Activated CD4-positive, alpha-beta T cell treated with anti-CD3 and anti-CD28 coated beads for 36 hours (primary cell): Measurements from ENCODE around the gene INPP5A. TPM values are rescaled to one million over a fixed set of nuclear protein-coding genes. Genes with fewer than 3 reads are reported as not detected.
"Not testable (repeated sequence)": the region's sequence is repeated elsewhere in the genome, so short reads cannot be mapped to it uniquely, and the experiment has no call there.

Experiments
- ATAC-seq: fragments of 200-7000 bp; cut with Tn5 transposase; one replicate; pipeline ENCODE4 v1.10.0; 2021; ENCODE audit warnings: mild to moderate bottlenecking, moderate library complexity
- CTCF ChIA-PET: fragments of 350-600 bp; sonication (Branson Sonifier 250); formaldehyde crosslinking; loops from one replicate; lab custom pipeline; 2021; ENCODE audit warnings: antibody characterized with exemption; lab: Charles Lee
- POLR2A ChIA-PET: fragments of 350-600 bp; sonication (Branson Sonifier 250); formaldehyde crosslinking; loops from one replicate; lab custom pipeline; 2021; ENCODE audit warnings: antibody characterized with exemption, inconsistent platforms; lab: Charles Lee
- DNase-seq: peaks from one replicate; pipeline ENCODE4 v3.0.0-alpha.2; 2020
- H3K27ac Mint-ChIP-seq: one replicate; pipeline ENCODE4 v1.8.0; 2021; ENCODE audit warnings: mixed read lengths
- H3K27me3 Mint-ChIP-seq: one replicate; pipeline ENCODE4 v1.8.0; 2021; ENCODE audit warnings: mixed read lengths
- H3K36me3 Mint-ChIP-seq: one replicate; pipeline ENCODE4 v1.8.0; 2021; ENCODE audit warnings: low read depth, mixed read lengths
- H3K4me1 Mint-ChIP-seq: one replicate; pipeline ENCODE4 v1.8.0; 2021; ENCODE audit warnings: mixed read lengths
- H3K4me3 Mint-ChIP-seq: one replicate; pipeline ENCODE4 v1.8.0; 2021; ENCODE audit warnings: mild to moderate bottlenecking, moderate library complexity, mixed read lengths
- H3K9me3 Mint-ChIP-seq: one replicate; pipeline ENCODE4 v1.8.0; 2021; ENCODE audit warnings: low read depth, mixed read lengths
- intact Hi-C, 2 experiments: fragments of 100-400 bp; cut with DNase I in 1 of 2; cut with micrococcal nuclease in 1 of 2; formaldehyde crosslinking; loops; one replicate each; pipeline versions ENCODE4 v1.14.2 to v1.15.1; 2022 to 2024; cut with DNase I, micrococcal nuclease
- total RNA-seq, 2 experiments: library from RNA; stranded (reverse); gene quantifications; one replicate each; pipeline ENCODE4 v1.2.3, GENCODE V29; 2021

Gene INPP5A
- total RNA-seq, 2 experiments from 2014 or later = 8.1 to 9.3 TPM

DNA sequence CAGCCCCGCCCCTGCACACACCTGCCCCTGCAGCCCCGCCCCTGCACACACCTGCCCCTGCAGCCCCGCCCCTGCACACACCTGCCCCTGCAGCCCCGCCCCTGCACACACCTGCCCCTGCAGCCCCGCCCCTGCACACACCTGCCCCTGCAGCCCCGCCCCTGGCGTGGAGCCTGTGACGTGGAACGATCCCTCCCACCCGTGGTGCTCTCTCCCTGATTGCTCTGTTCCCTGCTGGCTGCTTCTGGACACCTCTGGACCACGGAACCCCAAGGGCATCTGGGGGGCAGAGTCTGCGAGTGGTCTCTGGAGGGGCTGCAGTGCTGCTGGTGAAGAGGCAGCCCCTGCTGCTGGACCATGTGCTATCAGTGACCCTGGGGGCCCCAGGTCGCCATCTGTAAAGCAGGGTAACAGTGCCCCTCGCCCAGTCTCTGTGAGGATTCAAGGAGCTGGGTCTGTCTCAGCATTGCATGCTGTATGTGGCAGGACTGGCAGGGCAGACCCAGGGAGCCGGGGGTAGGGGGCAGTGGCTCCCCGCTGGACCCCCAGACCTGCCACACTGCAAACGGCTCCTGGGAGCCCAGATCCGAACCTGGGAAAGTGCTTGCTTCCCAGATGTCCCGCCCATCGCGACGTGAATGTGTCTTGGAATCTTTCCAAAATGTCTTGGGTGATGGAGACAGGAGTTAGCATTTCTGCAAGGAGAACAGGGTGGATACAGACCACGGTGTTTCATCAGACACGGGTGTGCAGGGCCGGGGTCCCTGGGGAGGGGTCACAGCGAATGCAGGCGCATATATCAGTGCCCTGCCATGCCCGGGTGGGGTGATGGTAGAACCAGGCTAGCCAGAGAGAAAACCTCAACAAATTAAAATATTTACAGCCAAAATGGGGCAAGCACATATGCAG lies 276.2 kb downstream of the INPP5A start:
- Mint-ChIP-seq H3K9me3 (no peaks in the 10 kb centered on the region), H3K4me3 (no peak overlapping the region), H3K27ac (no peak overlapping the region), H3K36me3 (no peaks in the 10 kb centered on the region), H3K4me1 (no peaks in the 10 kb centered on the region), H3K27me3 (peaks cover 20% of the 10 kb centered on the region)
- ATAC-seq (no peak), DNase-seq (no peak)
- ChIA-PET POLR2A (no interaction called here), CTCF (no interaction called here)
- intact Hi-C loops = no loop called here

DNA sequence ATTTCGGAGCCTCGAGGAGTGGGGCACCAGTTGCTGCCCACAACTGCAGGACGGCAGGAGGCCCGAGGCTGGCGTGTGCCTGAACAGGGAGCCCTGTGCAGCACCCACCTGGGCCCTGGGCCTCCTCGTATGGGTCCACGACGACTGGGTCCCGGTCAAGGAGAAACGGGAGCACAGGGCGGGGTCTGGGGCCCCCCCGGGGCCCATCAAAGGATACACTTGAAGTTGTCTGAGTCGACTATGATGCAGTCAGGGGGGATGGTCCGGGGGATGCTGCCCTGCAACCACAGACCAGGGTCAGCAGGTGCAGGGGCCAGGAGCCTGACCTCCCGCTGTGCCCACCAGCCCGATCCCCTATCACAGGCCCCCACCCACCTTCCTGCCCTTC lies 276.9 kb downstream of the INPP5A start:
- Mint-ChIP-seq H3K4me3 (no peak overlapping the region), H3K27ac (no peak overlapping the region), H3K4me1 (no peaks in the 10 kb centered on the region), H3K9me3 (no peaks in the 10 kb centered on the region), H3K27me3 (peaks cover 20% of the 10 kb centered on the region), H3K36me3 (no peaks in the 10 kb centered on the region)
- ATAC-seq (no peak), DNase-seq (no peak)
- intact Hi-C loops = no loop called here
- CTCF ChIA-PET = no interaction called here
- POLR2A ChIA-PET = no interaction called here

DNA sequence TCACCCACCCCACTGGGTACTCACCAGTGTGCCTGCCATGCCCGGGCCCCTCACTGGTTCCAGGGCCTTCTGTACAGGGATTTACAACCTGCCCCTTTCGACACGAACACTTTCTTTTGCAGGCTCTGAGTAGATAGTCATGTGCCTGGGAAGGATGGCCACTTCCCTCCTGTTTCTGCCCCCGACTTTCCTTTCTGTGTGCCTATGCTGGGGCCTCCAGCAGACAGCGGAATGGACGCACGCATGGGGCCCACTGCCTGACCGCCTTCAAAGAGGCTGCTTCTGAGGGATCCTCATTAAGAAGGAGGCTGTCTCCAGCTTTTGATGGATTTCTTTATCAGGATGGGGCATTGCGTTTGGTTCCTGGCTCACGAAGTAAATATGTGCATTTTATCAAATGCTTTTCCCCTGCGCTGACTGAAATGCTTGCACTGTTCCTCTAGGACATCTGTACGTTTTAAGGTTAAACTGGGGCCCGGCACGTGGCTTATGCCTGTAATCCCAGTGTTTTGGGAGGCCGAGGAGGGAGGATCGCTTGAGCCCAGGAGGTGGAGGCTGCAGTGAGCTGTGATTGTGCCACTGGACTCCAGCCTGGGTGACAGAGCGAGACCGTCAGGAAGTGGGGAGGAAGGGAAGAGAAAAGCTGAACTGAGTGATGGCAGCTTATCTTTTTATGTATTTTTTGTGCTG lies 277.7 kb downstream of the INPP5A start:
- Mint-ChIP-seq H3K4me1 (no peaks in the 10 kb centered on the region), H3K9me3 (no peaks in the 10 kb centered on the region), H3K27ac (no peak overlapping the region), H3K36me3 (no peaks in the 10 kb centered on the region), H3K27me3 (peaks cover 20% of the 10 kb centered on the region), H3K4me3 (no peak overlapping the region)
- ChIA-PET CTCF (no interaction called here), POLR2A (no interaction called here)
- no peak for ATAC-seq
- DNase-seq = no peak
- intact Hi-C loops = no loop called here

DNA sequence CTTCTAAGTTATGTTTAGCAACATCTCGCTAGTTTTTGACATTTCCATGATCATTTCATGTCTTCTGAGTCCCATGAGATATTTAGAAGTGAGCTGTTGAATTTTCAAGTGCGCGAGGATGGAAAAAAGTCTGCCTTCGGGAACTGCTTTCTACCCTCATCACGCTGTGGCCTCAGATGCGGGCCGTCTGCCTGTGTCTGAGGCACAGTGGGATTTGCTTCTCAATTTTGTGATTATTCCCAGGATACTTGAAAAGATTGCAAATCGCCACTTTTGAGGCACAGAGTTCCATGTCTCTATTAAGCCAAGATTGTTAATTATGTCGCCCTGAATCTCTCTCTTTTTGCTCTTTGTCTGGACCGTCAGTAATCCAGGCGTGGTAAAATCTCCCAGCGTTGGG lies 279.1 kb downstream of the INPP5A start:
- Mint-ChIP-seq H3K4me1 (no peaks in the 10 kb centered on the region), H3K9me3 (no peaks in the 10 kb centered on the region), H3K27me3 (peaks cover 20% of the 10 kb centered on the region), H3K4me3 (no peak overlapping the region), H3K36me3 (no peaks in the 10 kb centered on the region), H3K27ac (no peak overlapping the region)
- DNase-seq = no peak
- intact Hi-C loops = no loop called here
- ChIA-PET POLR2A (no interaction called here), CTCF (no interaction called here)
- ATAC-seq = no peak

DNA sequence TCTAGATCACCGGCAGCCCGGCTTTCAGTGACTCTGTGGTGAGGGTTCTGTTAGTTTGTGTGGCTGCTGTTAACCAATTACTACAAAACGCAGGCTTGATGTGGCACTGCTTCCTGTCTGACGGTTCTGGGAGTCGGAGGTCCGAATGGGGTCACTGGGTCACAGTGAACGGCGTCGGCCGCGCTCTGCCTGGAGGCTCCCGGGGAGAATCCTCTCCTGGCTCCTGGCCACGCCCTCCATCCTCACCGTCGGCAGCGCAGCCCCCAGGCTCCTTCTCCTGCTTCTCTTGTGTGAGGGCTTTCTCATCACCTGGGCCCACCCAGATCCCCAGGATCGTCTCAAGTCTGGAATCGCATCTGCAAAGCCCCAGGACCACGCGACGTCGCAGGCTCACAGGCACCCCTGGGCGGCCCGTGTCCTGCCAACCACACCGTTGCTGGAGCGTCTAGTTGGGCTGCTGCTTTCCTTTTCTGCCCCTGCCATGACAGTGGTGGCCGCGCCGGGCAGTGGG lies 280.2 kb downstream of the INPP5A start:
- H3K4me3 Mint-ChIP-seq = no peak overlapping the region
- CTCF ChIA-PET = no interaction called here
- peaks cover 20% of the 10 kb centered on the region for H3K27me3 Mint-ChIP-seq
- intact Hi-C loops = no loop called here
- H3K4me1 Mint-ChIP-seq = no peaks in the 10 kb centered on the region
- H3K36me3 Mint-ChIP-seq = no peaks in the 10 kb centered on the region
- no peak overlapping the region for H3K27ac Mint-ChIP-seq
- POLR2A ChIA-PET = no interaction called here
- ATAC-seq (no peak), DNase-seq (no peak)
- H3K9me3 Mint-ChIP-seq = no peaks in the 10 kb centered on the region

DNA sequence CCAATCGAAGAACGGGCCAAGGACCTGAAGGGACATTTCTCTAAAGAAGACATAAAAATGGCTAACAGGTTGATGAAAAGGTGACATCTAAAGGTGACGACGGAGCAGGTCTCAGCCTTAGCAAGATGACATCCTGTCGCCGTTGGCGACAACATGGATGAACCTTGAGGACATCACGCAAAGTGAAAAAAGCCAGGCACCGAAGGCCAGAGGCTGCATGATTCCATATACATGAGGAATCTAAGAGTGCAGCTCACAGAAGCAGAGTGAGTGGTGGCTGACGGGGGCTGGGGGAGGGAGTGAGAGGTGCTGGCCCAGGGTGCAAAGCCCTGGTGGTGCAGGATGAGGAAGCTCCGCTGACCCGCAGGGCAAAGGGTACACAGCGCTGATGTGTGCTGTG lies 282.5 kb downstream of the INPP5A start:
- ChIA-PET CTCF (no interaction called here), POLR2A (no interaction called here)
- Mint-ChIP-seq H3K4me3 (no peak overlapping the region), H3K4me1 (no peaks in the 10 kb centered on the region), H3K36me3 (no peaks in the 10 kb centered on the region), H3K27ac (no peak overlapping the region), H3K27me3 (peaks cover 20% of the 10 kb centered on the region), H3K9me3 (no peaks in the 10 kb centered on the region)
- DNase-seq (no peak), ATAC-seq (no peak)
- intact Hi-C loops = no loop called here

DNA sequence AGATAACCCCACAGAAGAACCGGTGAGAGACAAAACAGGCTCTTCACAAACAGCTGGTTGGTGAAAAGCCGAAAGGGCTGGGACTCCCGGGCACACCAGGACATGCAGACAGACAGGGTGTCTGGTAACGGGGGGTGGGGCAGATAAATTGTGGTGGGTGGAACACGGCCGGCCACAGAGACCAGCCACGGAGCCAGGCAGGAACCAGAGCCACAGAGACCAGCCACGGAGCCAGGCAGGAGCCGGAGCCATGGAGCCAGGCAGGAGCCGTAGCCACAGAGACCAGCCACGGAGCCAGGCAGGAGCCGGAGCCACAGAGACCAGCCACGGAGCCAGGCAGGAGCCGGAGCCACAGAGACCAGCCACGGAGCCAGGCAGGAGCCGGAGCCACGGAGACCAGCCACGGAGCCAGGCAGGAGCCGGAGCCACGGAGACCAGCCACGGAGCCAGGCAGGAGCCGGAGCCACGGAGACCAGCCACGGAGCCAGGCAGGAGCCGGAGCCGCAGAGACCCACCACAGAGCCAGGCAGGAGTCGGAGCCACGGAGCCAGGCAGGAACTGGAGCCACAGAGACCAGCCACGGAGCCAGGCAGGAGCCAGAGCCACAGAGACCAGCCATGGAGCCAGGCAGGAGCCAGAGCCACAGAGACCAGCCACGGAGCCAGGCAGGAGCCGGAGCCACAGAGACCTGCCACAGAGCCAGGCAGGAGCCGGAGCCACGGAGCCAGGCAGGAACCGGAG lies 288.4 kb downstream of the INPP5A start:
- H3K36me3 Mint-ChIP-seq, CTCF ChIA-PET, DNase-seq, intact Hi-C loops, H3K27me3 Mint-ChIP-seq, H3K4me3 Mint-ChIP-seq, H3K9me3 Mint-ChIP-seq, POLR2A ChIA-PET, H3K4me1 Mint-ChIP-seq, ATAC-seq, H3K27ac Mint-ChIP-seq: not testable (repeated sequence)

DNA sequence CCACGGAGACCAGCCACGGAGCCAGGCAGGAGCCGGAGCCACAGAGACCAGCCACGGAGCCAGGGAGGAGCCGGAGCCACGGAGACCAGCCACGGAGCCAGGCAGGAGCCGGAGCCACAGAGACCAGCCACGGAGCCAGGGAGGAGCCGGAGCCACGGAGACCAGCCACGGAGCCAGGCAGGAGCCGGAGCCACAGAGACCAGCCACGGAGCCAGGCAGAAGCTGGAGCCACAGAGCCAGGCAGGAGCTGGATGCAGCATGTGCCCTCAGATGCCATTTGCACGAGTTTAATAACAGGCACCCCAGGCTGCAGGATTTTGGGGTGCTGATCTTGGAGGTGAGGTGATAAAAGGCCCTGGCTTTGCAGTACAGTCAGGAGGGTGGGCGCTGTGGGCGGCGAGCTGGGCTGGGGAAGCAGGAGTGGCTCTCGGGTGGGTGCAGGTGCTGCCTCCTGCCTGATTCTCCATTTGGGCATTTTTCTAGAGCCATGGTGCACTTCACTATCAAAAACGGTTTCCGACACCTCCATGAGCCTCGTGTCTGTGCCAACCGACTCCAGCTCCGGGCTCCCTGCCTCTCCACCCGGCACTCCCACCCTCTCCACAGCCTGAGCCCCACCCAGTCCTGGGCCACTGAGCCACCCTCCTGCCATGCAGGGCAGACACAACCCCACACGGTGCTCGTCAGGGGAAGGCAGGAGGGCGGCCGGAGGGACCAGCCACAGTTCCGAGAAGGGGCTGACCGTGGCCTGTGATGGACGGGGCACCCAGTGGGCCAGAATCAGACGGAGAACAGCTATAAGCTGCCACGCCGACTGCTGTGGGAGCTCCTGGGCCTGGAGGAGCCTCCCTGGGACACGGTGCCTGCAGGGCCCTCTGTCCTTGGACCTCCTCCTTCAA lies 289.2 kb downstream of the INPP5A start:
- no peak overlapping the region for H3K4me3 Mint-ChIP-seq
- DNase-seq (no peak), ATAC-seq (no peak)
- intact Hi-C loops = no loop called here
- CTCF ChIA-PET = no interaction called here
- H3K27ac Mint-ChIP-seq = no peak overlapping the region
- peaks cover 2% of the 10 kb centered on the region for H3K27me3 Mint-ChIP-seq
- H3K9me3 Mint-ChIP-seq = no peaks in the 10 kb centered on the region
- H3K36me3 Mint-ChIP-seq = no peaks in the 10 kb centered on the region
- POLR2A ChIA-PET = no interaction called here
- H3K4me1 Mint-ChIP-seq = no peaks in the 10 kb centered on the region

DNA sequence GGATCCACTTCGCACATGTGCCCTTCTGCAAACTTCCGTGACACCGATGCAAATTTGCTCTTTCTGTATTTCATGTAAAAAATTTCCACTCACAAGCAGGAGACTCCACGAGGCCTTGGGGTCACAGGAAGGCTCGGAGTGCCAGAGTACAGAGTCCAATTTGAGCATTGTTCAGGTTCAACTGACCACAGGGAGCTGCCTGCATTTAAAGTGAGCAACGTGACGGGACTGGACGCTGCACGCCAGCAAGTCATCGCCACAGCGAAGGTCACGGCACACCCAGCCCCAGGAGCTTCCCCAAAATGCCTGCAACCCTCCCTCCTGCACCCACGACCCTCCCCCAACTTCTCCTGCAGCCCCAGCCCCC lies 289.8 kb downstream of the INPP5A start:
- H3K27ac Mint-ChIP-seq = no peak overlapping the region
- ChIA-PET POLR2A (no interaction called here), CTCF (no interaction called here)
- no peak for ATAC-seq
- no peaks in the 10 kb centered on the region for H3K9me3 Mint-ChIP-seq
- H3K36me3 Mint-ChIP-seq = no peaks in the 10 kb centered on the region
- H3K27me3 Mint-ChIP-seq = peaks cover 3% of the 10 kb centered on the region
- no peak for DNase-seq
- no peaks in the 10 kb centered on the region for H3K4me1 Mint-ChIP-seq
- intact Hi-C loops = no loop called here
- no peak overlapping the region for H3K4me3 Mint-ChIP-seq

DNA sequence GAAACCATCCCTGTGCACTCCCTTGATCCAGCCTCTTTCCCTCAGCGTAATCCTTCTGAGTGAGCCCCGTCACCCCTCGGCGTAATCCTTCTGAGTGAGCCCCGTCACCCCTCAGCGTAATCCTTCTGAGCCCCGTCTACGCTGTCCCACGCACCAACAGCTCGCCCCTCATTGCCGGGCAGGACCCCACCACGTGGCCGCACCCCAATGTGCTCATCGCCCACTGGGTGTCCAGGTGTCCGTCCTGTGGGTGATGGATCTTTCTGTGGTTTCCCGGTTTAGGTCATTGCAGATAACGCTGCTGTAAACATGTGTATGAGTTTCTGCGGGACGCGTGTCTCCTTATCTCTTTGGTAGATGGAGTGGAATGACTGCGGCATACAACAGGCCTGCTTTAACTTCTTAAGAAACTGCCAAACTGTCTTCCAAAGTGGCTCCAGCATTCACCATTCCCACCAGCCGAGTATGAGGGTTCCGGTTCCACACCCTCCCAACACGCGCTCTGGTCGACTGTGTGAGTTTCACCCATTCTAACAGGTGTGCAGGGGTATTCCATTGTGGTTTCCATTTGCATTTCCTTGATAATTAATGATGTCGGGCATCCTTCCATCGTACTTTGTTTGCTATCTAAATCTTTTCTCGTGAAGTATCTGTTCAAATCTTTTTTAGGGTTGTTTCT lies 290.4 kb downstream of the INPP5A start:
- CTCF ChIA-PET = no interaction called here
- Mint-ChIP-seq H3K36me3 (no peaks in the 10 kb centered on the region), H3K27me3 (peaks cover 3% of the 10 kb centered on the region), H3K4me3 (no peak overlapping the region), H3K27ac (no peak overlapping the region), H3K4me1 (no peaks in the 10 kb centered on the region), H3K9me3 (no peaks in the 10 kb centered on the region)
- intact Hi-C loops = no loop called here
- DNase-seq (no peak), ATAC-seq (no peak)
- POLR2A ChIA-PET = no interaction called here
